Panc1 (cell line): ENCODE results near the gene ALDH4A1.

ENCODE experiments used
- POLR2AphosphoS5 ChIP-seq: IDR thresholded peaks from 2 replicates; pipeline ENCODE4 v1.6.1; 2012; ENCODE audit warnings: mild to moderate bottlenecking, low read depth, low read length, moderate library complexity
- TF ChIP-seq, protein P1 (sequence below): fragments of 450-650 bp; IDR thresholded peaks from 2 replicates; pipeline ENCODE4 v1.5.1; 2017; ENCODE audit warnings: mild to moderate bottlenecking
- TF ChIP-seq, protein P2 (sequence below), 2 experiments: IDR thresholded peaks; 2 replicates each; pipeline ENCODE4 v1.6.1; 2011 to 2012; ENCODE audit warnings: low read depth in 2 of 2, control low read depth in 1 of 2, low read length in 1 of 2, mild to moderate bottlenecking in 1 of 2, moderate library complexity in 1 of 2; ENCODE audit not compliant: insufficient read depth in 1 of 2

DNA sequence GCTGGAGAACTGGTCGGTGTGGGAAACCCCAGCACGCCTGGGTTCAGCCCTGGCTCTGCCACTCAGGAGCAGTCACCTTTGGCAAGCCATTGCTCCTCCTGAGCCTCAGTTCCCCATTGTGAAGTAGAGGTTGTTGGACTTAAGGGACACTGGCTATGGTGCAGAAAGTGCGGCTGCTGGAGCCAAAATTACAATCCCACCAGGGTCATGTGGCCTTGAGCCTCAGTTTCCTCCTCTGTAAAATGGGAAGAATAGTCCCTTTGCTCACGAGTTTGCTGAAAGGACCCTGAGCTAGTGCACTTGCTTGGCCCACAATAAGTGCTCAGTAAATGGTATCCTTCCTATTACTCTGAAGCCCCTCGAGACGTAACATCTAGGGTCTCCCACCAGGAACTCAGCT, 28.3 kb downstream of the ALDH4A1 start:
- TF ChIP-seq, protein P1, sequence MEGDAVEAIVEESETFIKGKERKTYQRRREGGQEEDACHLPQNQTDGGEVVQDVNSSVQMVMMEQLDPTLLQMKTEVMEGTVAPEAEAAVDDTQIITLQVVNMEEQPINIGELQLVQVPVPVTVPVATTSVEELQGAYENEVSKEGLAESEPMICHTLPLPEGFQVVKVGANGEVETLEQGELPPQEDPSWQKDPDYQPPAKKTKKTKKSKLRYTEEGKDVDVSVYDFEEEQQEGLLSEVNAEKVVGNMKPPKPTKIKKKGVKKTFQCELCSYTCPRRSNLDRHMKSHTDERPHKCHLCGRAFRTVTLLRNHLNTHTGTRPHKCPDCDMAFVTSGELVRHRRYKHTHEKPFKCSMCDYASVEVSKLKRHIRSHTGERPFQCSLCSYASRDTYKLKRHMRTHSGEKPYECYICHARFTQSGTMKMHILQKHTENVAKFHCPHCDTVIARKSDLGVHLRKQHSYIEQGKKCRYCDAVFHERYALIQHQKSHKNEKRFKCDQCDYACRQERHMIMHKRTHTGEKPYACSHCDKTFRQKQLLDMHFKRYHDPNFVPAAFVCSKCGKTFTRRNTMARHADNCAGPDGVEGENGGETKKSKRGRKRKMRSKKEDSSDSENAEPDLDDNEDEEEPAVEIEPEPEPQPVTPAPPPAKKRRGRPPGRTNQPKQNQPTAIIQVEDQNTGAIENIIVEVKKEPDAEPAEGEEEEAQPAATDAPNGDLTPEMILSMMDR: no peak
- TF ChIP-seq POLR2AphosphoS5: no peak
- TF ChIP-seq, protein P2, sequence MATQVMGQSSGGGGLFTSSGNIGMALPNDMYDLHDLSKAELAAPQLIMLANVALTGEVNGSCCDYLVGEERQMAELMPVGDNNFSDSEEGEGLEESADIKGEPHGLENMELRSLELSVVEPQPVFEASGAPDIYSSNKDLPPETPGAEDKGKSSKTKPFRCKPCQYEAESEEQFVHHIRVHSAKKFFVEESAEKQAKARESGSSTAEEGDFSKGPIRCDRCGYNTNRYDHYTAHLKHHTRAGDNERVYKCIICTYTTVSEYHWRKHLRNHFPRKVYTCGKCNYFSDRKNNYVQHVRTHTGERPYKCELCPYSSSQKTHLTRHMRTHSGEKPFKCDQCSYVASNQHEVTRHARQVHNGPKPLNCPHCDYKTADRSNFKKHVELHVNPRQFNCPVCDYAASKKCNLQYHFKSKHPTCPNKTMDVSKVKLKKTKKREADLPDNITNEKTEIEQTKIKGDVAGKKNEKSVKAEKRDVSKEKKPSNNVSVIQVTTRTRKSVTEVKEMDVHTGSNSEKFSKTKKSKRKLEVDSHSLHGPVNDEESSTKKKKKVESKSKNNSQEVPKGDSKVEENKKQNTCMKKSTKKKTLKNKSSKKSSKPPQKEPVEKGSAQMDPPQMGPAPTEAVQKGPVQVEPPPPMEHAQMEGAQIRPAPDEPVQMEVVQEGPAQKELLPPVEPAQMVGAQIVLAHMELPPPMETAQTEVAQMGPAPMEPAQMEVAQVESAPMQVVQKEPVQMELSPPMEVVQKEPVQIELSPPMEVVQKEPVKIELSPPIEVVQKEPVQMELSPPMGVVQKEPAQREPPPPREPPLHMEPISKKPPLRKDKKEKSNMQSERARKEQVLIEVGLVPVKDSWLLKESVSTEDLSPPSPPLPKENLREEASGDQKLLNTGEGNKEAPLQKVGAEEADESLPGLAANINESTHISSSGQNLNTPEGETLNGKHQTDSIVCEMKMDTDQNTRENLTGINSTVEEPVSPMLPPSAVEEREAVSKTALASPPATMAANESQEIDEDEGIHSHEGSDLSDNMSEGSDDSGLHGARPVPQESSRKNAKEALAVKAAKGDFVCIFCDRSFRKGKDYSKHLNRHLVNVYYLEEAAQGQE (IDR thresholded peaks at IDR 0.05; ENCODE audit: insufficient read depth in 1 of 2, low read depth in 2 of 2, low read length in 1 of 2): no peak
